ENCODE results near the gene PTBP2. TPM values are rescaled to one million over a fixed set of nuclear protein-coding genes. Genes with fewer than 3 reads are reported as not detected.

The PTBP2 gene
- total RNA-seq: 13.8 and 22.3 TPM in 2 replicates

DNA sequence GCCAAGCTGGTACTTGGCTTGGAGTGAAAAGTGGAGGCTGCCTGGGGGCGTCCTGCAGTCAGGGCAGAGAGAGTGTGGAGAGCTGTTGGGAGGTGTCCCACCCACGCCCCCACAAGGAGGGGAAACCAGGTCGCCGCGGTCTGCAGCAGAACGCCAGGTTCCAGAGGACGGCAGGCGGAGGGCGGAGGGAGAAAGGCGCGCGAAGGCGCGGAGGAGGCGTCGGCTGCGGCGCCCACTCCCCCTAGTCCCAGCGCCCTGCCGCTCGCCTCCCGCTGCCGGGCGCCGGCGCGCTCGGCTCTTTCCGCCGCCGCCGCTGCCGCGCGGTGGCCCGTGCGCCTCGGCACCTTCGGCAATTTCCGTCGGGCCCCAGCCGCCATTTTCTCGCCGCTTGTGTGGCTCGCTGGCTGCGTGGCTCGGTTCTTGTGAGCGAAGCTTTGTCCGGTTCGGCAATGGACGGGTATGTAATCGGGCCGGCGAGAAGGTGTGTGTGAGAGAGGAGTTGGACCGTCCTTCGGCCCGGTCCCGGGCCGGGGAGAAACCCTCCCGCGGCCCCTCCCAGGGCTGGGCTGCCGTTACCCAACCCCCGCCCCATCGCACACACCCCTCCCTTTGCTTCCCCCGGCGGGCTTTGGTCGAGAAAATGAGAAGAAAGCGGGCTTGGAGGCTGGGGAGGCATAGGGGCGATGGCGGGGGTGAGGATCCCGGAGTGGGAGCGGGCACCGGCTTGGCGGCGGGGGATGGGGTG, at the start of gene PTBP2:
Gene PTBP2 (plus strand): TSS at position 369 of the 745 bp plus-strand sequence. CDS start 81 bp downstream, at position 450.

Measured in placental pericyte (primary cell).